Measurements from ENCODE around the gene LCLAT1.

Gene LCLAT1

GRCh38 chr2:30422444-30423040, 24.5 kb upstream of the LCLAT1 start:
- peak; percentile 7 for DNase-seq (ENCODE audit: low read depth)

- no peak for DNase-seq (ENCODE audit: low read depth)
Measured at GRCh38 chr2:30424231-30424630, 22.8 kb upstream of the LCLAT1 start.

GRCh38 chr2:30425326-30425725, 21.7 kb upstream of the LCLAT1 start:
- no peak for DNase-seq (ENCODE audit: low read depth)

GRCh38 chr2:30427606-30428347, 19.3 kb upstream of the LCLAT1 start:
- no peak for DNase-seq (ENCODE audit: low read depth)

GRCh38 chr2:30428348-30428662, 18.7 kb upstream of the LCLAT1 start:
- DNase-seq (ENCODE audit: low read depth), result no peak

- no peak for DNase-seq (ENCODE audit: low read depth)
Measured at GRCh38 chr2:30428827-30429461, 18.1 kb upstream of the LCLAT1 start.

GRCh38 chr2:30433541-30434299, 13.3 kb upstream of the LCLAT1 start:
- DNase-seq (ENCODE audit: low read depth), result no peak

GRCh38 chr2:30434708-30435107, 12.3 kb upstream of the LCLAT1 start:
- no peak for DNase-seq (ENCODE audit: low read depth)

GRCh38 chr2:30436859-30437435, 10.1 kb upstream of the LCLAT1 start:
- DNase-seq (ENCODE audit: low read depth), result no peak

GRCh38 chr2:30437809-30438548, 9.1 kb upstream of the LCLAT1 start:
- DNase-seq (ENCODE audit: low read depth), result no peak

GRCh38 chr2:30439296-30439695, 7.8 kb upstream of the LCLAT1 start:
- DNase-seq (ENCODE audit: low read depth), result no peak

GRCh38 chr2:30439879-30440278, 7.2 kb upstream of the LCLAT1 start:
- DNase-seq (ENCODE audit: low read depth), result no peak

- DNase-seq (ENCODE audit: low read depth), result no peak
Measured at GRCh38 chr2:30441023-30441422, 6.0 kb upstream of the LCLAT1 start.

GRCh38 chr2:30443081-30443480, 4.0 kb upstream of the LCLAT1 start:
- DNase-seq (ENCODE audit: low read depth), result no peak

- DNase-seq (ENCODE audit: low read depth), result no peak
Measured at GRCh38 chr2:30444273-30444672, 2.8 kb upstream of the LCLAT1 start.

GRCh38 chr2:30445266-30445821, 1.7 kb upstream of the LCLAT1 start:
- DNase-seq (ENCODE audit: low read depth), result no peak

- DNase-seq (ENCODE audit: low read depth), result peak; percentile 8
Measured at GRCh38 chr2:30446602-30447148, 371 bp upstream of the LCLAT1 start.

GRCh38 chr2:30448308-30448707, 1.3 kb downstream of the LCLAT1 start:
- no peak for DNase-seq (ENCODE audit: low read depth)

- DNase-seq (ENCODE audit: low read depth), result no peak
Measured at GRCh38 chr2:30448866-30449265, 1.8 kb downstream of the LCLAT1 start.

- DNase-seq (ENCODE audit: low read depth), result no peak
Measured at GRCh38 chr2:30450025-30450424, 3.0 kb downstream of the LCLAT1 start.

GRCh38 chr2:30453498-30453897, 6.5 kb downstream of the LCLAT1 start:
- DNase-seq (ENCODE audit: low read depth), result no peak

Measured in iris pigment epithelial cell (primary cell).